Measurements from ENCODE around the gene TUBB3. TPM values are rescaled to one million over a fixed set of nuclear protein-coding genes. Genes with fewer than 3 reads are reported as not detected.

Gene TUBB3
- total and polyA plus RNA-seq, 2 of the 8 experiments (the other 6 are each of a cell fraction or from before 2014, with no cell fraction given) = 275 to 393 TPM

GRCh38 chr16:89952049-89952448 is 28.9 kb downstream of the TUBB3 start:
- Histone ChIP-seq H2AK5ac (ENCODE audit: low read depth, low read length) (no peak overlapping the region), H4K91ac (replicated peaks; ENCODE audit: insufficient read length, low read length) (no peak overlapping the region), H3K4me3 (ENCODE audit: extremely low read depth in 1 of 4, insufficient read depth in 2 of 4, low read depth in 3 of 4, low read length in 4 of 4) (no peak overlapping the region), H4K5ac (ENCODE audit: insufficient read length, low read depth, low read length) (no peak overlapping the region), H3K4me1 (replicated peaks in 1 of 4; ENCODE audit: control insufficient read depth in 3 of 4, insufficient read depth in 4 of 4, low read length in 3 of 4) (peaks cover 0 to 11% (median 5%) of the 10 kb centered on the region in 4 experiments; a peak in 5 of 7 replicates), H4K8ac (ENCODE audit: extremely low read depth, insufficient read depth, low read length) (no peak overlapping the region), H3K79me1 (ENCODE audit: low read depth, low read length) (no peaks in the 10 kb centered on the region), H4K20me1 (replicated peaks in 1 of 2; ENCODE audit: control insufficient read depth in 1 of 2, insufficient read depth in 2 of 2, low read length in 2 of 2) (peaks cover 6 to 11% of the 10 kb centered on the region in 2 experiments), H2AFZ (ENCODE audit: low read length) (no peak overlapping the region), H2BK5ac (ENCODE audit: low read depth, low read length) (no peak overlapping the region), H3K4ac (replicated peaks; ENCODE audit: insufficient read length, low read depth, low read length) (no peak overlapping the region), H3K27ac (ENCODE audit: low read depth, low read length) (no peak overlapping the region), H3K23ac (ENCODE audit: insufficient read length) (no peak overlapping the region), H3K23me2 (ENCODE audit: low read depth, low read length) (peaks cover 7% of the 10 kb centered on the region; the same call in 1 of the 2 replicates), H3K9me3 (ENCODE audit: insufficient read depth in 2 of 2, low read depth in 1 of 2, low read length in 1 of 2) (no peaks in the 10 kb centered on the region), H3K27me3 (replicated peaks in 1 of 4; ENCODE audit: control insufficient read depth in 3 of 4, extremely low read depth in 1 of 4, insufficient read depth in 3 of 4, low read length in 3 of 4) (peaks cover 3 to 17% (median 12%) of the 10 kb centered on the region in 4 experiments), H3K36me3 (ENCODE audit: control insufficient read depth in 2 of 4, insufficient read depth in 4 of 4, low read length in 3 of 4) (no peaks in the 10 kb centered on the region), H2BK12ac (ENCODE audit: low read depth, low read length) (no peak overlapping the region), H3K9ac (replicated peaks in 1 of 4; ENCODE audit: extremely low read depth in 1 of 4, low read depth in 3 of 4, low read length in 3 of 4) (no peak overlapping the region), H3K56ac (replicated peaks; ENCODE audit: insufficient read length, low read depth, low read length) (no peak overlapping the region), H3K18ac (ENCODE audit: extremely low read depth, low read length) (no peak overlapping the region), H3K79me2 (ENCODE audit: control insufficient read depth in 1 of 2, insufficient read depth in 2 of 2, low read length in 2 of 2) (no peaks in the 10 kb centered on the region), H2BK15ac (ENCODE audit: low read length) (no peak overlapping the region), H3K4me2 (ENCODE audit: insufficient read depth in 1 of 2, low read depth in 2 of 2, low read length in 2 of 2) (no peak overlapping the region), H3K14ac (ENCODE audit: insufficient read length) (no peak overlapping the region), H2BK120ac (replicated peaks; ENCODE audit: low read depth, low read length) (no peak overlapping the region), H2BK20ac (ENCODE audit: low read length) (no peak overlapping the region)
- FAIRE-seq (no peak), DNase-seq (ENCODE audit: low read depth in 1 of 2, low spot score in 2 of 2) (no peak)
- POLR2A ChIA-PET (ENCODE audit: partially characterized antibody) = interaction anchor here (0.9 to 9.2 kb wide), 4 partner anchors 14 to 28 kb away, joined by 3 to 42 read pairs (median 8); partner anchors contain the start of gene TUBB3
- CTCF ChIA-PET (ENCODE audit: partially characterized antibody) = interaction anchor here (1.8 to 3.9 kb wide), 3 partner anchors 12 to 21 kb away, joined by 5 to 15 read pairs (median 5); no protein-coding TSS in a partner anchor
- 94% methylated on average over 12 of the region's 12 CpGs; no CpG with 5 or more reads in 1 of the 2 experiments for WGBS, 2 experiments (ENCODE audit: extremely low coverage in 1 of 2, insufficient coverage in 1 of 2, insufficient read length in 1 of 2, insufficient replicate concordance in 2 of 2, low coverage in 1 of 2, low lambda C conversion rate in 2 of 2, missing lambda C conversion rate in 1 of 2)
- TF ChIP-seq SIN3A (conservative IDR thresholded peaks at IDR 0.05 in 1 of 2, IDR thresholded peaks at IDR 0.05 in 1 of 2; ENCODE audit: low read depth in 1 of 2, low read length in 2 of 2) (no peak), TBP (IDR thresholded peaks at IDR 0.05; ENCODE audit: low read depth, low read length) (no peak), TAF7 (optimal IDR thresholded peaks at IDR 0.05; ENCODE audit: borderline replicate concordance, low read depth, low read length) (no peak), NRF1 (IDR thresholded peaks at IDR 0.05; ENCODE audit: low read depth, low read length) (no peak), SRF (IDR thresholded peaks at IDR 0.05; ENCODE audit: low read depth, low read length) (no peak), CHD1 (IDR thresholded peaks at IDR 0.05; ENCODE audit: low read depth, low read length) (no peak), E2F6 (IDR thresholded peaks at IDR 0.05) (no peak)
